T-helper 2 cell treated with Interferon-gamma antibody and Interleukin-4, amounts not matched to agents 5 μg/mL and 100 μg/mL, for 36 hours (primary cell): Measurements from ENCODE around the gene FTSJ1.
A peak's percentile ranks its signal among the peaks of the same experiment; 100 is the strongest.

Experiments used
- DNase-seq: peaks from one replicate; pipeline ENCODE4 v3.0.0; 2021; ENCODE audit warnings: low spot score
- H3K27ac Mint-ChIP-seq: one replicate; pipeline ENCODE4 v1.8.0; 2021; ENCODE audit warnings: mild to moderate bottlenecking, mixed read lengths
- H3K27me3 Mint-ChIP-seq: one replicate; pipeline ENCODE4 v1.8.0; 2021; ENCODE audit warnings: low read depth, mixed read lengths
- H3K36me3 Mint-ChIP-seq: one replicate; pipeline ENCODE4 v1.8.0; 2021; ENCODE audit warnings: low read depth, mixed read lengths
- H3K4me1 Mint-ChIP-seq: one replicate; pipeline ENCODE4 v1.8.0; 2021; ENCODE audit warnings: low read depth, mixed read lengths
- H3K4me3 Mint-ChIP-seq: one replicate; pipeline ENCODE4 v1.8.0; 2022; ENCODE audit warnings: mild to moderate bottlenecking, moderate library complexity, mixed read lengths
- H3K9me3 Mint-ChIP-seq: one replicate; pipeline ENCODE4 v1.8.0; 2021; ENCODE audit warnings: mixed read lengths

Gene FTSJ1

DNA sequence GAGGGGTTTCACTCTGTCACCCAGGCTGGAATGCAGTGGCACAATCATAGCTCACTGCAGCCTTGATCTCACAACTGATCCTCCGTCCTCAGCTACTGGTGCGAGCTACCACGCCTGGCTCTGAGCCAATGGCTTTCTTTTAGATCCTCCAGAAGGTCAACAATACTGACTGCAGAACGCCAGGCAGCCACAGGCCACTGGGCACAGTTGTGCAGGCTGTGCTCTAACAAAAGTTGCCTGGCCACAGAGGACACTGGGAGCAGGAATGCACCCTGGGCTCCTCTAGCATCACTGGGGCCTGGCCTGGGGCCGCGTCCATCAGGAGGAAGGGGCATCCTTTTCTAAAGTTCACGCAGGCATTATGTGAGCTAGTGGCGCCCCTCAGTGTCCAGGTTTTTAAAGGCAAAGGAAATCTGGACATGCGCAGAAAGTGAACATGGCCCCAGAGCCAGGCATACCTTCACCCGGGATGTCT lies 17.9 kb downstream of the FTSJ1 start:
- no peak overlapping the region for H3K27ac Mint-ChIP-seq
- no peak for DNase-seq
- H3K9me3 Mint-ChIP-seq, result no peaks in the 10 kb centered on the region
- H3K4me1 Mint-ChIP-seq, result peaks cover 4% of the 10 kb centered on the region
- H3K36me3 Mint-ChIP-seq, result no peaks in the 10 kb centered on the region
- no peaks in the 10 kb centered on the region for H3K27me3 Mint-ChIP-seq
- no peak overlapping the region for H3K4me3 Mint-ChIP-seq

- Mint-ChIP-seq H3K36me3 (no peaks in the 10 kb centered on the region), H3K27ac (no peak overlapping the region), H3K9me3 (no peaks in the 10 kb centered on the region), H3K27me3 (no peaks in the 10 kb centered on the region), H3K4me1 (peaks cover 4% of the 10 kb centered on the region), H3K4me3 (no peak overlapping the region)
- no peak for DNase-seq
Observed at GRCh38 chrX:48496660-48497059, 20.7 kb downstream of the FTSJ1 start.

GRCh38 chrX:48497871-48498270 lies 21.9 kb downstream of the FTSJ1 start:
- Mint-ChIP-seq H3K27me3 (no peaks in the 10 kb centered on the region), H3K9me3 (no peaks in the 10 kb centered on the region), H3K4me3 (no peak overlapping the region), H3K27ac (no peak overlapping the region), H3K36me3 (no peaks in the 10 kb centered on the region), H3K4me1 (peaks cover 4% of the 10 kb centered on the region)
- DNase-seq, result no peak

DNA sequence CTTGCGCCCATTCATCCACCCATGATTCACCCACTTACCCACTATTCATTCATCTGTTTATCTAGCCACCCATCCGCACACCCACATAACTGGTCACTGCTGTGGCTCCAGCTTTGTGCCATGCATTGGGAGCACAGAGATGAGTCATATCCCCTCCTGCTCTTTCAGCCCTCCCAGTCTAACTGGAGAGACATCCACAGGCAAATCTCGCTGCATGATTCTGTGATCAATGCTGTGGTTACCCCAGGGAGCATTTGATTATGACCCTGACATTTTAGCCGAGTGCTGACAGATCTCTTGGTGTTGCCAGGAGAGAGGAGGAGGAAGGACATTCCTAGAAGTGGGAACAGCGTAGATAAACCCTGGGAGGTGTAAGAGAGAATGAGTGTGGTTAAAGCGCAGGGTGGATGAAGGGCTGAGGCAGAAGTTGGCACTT lies 22.4 kb downstream of the FTSJ1 start:
- Mint-ChIP-seq H3K4me3 (no peak overlapping the region), H3K27ac (no peak overlapping the region), H3K36me3 (no peaks in the 10 kb centered on the region), H3K27me3 (no peaks in the 10 kb centered on the region), H3K9me3 (no peaks in the 10 kb centered on the region), H3K4me1 (peaks cover 4% of the 10 kb centered on the region)
- DNase-seq, result peak; percentile 5

- Mint-ChIP-seq H3K36me3 (peaks cover under 1% of the 10 kb centered on the region), H3K9me3 (no peaks in the 10 kb centered on the region), H3K4me3 (no peak overlapping the region), H3K4me1 (peaks cover under 1% of the 10 kb centered on the region), H3K27me3 (no peaks in the 10 kb centered on the region), H3K27ac (no peak overlapping the region)
- DNase-seq, result no peak
Observed at GRCh38 chrX:48504261-48504660, 28.3 kb downstream of the FTSJ1 start.

DNA sequence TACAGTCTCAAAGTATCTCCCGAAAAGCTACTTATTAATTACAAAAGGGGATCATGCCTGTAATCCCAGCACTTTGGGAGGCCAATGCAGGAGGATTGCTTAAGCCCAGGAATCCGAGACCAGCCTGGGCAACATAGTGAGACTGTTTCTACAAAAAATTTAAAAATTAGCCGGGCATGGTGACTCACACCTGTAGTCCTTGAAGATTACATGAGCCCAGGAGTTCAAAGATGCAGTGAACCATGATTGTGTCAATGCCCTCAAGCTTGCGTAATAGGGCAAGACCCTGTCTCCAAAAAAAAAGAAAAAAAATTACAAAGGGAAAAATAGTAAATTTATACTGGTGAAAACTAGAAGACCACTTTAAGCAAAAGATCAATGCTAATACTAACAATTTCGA lies 29.5 kb downstream of the FTSJ1 start:
- Mint-ChIP-seq H3K27ac (no peak overlapping the region), H3K36me3 (peaks cover 4% of the 10 kb centered on the region), H3K27me3 (no peaks in the 10 kb centered on the region), H3K4me1 (peaks cover 10% of the 10 kb centered on the region), H3K9me3 (no peaks in the 10 kb centered on the region), H3K4me3 (no peak overlapping the region)
- DNase-seq, result no peak

DNA sequence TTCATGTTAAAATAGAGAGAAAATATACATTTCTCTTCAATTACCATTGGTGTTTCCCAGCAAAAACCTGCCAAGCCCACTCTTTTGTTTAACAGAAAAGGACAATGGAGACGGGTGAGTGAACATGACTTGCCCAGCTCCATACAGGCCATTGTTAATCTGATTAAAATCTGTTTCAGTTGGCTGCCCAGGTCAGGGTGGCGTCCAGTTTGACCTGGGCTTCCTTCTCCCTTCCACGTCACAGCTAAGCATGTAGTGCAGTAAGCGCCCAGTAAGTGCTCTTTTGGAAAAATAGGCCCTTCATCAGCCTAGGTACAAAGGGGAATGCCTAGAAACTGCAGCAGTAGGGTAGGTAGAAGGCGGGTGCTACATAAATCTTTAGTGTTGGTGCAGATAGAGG lies 31.2 kb downstream of the FTSJ1 start:
- Mint-ChIP-seq H3K36me3 (peaks cover 8% of the 10 kb centered on the region), H3K9me3 (no peaks in the 10 kb centered on the region), H3K27me3 (no peaks in the 10 kb centered on the region), H3K27ac (no peak overlapping the region), H3K4me3 (no peak overlapping the region), H3K4me1 (peaks cover 19% of the 10 kb centered on the region)
- no peak for DNase-seq

DNA sequence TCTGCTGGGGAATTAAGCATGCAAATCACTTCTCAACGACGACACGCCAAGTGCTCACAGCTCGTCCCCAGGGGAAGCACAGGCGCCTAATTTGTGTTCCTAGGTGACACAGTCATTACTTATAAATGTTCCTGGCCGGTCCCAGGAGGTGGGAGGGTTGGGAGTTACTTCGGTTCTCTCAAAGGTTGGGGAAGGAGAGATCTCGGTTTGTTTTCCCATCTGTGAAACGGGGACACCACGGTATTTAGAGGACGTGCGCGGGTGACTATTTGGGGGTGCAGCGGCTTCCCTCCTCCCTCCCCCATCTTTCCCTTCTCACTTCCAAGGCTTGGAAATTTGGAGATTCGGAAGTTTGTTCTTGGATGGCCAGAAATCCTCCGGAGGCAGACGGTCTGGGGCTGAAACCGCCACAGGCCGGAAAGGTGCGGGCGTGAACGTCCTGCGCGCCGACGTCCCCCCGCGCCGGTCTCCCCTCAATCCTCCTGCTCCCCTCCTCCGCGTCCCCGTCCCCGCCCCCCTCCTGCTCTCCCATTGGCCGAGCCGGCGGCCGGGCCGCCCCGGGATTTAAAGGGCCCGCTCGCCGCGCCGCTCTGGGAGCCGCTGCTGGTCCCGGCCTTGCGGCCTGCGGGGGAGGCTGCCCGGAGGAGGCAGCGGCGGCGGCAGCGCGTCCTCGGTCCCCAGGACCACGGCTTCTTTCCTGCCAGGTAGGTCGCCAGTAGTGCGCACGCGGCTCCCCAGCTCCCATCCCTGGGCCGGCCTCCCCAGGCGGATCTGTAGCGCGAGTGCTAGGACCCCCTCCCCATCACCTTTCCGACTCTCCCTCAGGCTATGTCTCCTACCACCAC lies 32.6 kb downstream of the FTSJ1 start, which contains the start of gene PORCN:
PORCN (plus strand) TSS at position 593 of the 845 bp plus-strand sequence. CDS start 829 bp downstream, outside the sequence.
- Mint-ChIP-seq H3K9me3 (no peaks in the 10 kb centered on the region), H3K4me1 (peaks cover 19% of the 10 kb centered on the region), H3K27ac (peak within 1 kb of the TSS; percentile 86), H3K27me3 (no peaks in the 10 kb centered on the region), H3K36me3 (peaks cover 8% of the 10 kb centered on the region), H3K4me3 (peak within 1 kb of the TSS; percentile 94)
- DNase-seq, result peak; percentile 68

DNA sequence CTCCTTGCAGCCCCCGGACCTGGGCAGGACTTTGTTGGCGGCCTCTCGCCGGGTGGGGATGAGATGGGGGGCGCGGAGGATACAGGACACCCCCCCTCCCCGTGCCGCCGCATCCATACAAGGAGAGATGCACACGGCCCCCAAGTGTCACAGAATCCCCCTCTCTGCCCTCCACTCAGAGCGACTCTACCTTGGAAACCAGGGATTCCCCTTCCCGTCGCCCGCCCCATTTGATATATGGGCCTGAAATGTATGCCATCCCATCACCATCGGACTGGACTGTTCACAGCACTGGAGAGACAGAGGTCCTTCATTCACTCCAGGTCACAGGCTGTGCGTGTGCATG lies 33.2 kb downstream of the FTSJ1 start:
- Mint-ChIP-seq H3K9me3 (no peaks in the 10 kb centered on the region), H3K4me1 (peaks cover 19% of the 10 kb centered on the region), H3K4me3 (peak overlapping the region; percentile 94), H3K36me3 (peaks cover 8% of the 10 kb centered on the region), H3K27ac (peak overlapping the region; percentile 86), H3K27me3 (no peaks in the 10 kb centered on the region)
- no peak for DNase-seq

GRCh38 chrX:48509619-48510018 lies 33.6 kb downstream of the FTSJ1 start:
- Mint-ChIP-seq H3K27me3 (no peaks in the 10 kb centered on the region), H3K4me3 (peak overlapping the region; percentile 94), H3K9me3 (no peaks in the 10 kb centered on the region), H3K27ac (peak overlapping the region; percentile 86), H3K4me1 (peaks cover 19% of the 10 kb centered on the region), H3K36me3 (peaks cover 11% of the 10 kb centered on the region)
- no peak for DNase-seq

DNA sequence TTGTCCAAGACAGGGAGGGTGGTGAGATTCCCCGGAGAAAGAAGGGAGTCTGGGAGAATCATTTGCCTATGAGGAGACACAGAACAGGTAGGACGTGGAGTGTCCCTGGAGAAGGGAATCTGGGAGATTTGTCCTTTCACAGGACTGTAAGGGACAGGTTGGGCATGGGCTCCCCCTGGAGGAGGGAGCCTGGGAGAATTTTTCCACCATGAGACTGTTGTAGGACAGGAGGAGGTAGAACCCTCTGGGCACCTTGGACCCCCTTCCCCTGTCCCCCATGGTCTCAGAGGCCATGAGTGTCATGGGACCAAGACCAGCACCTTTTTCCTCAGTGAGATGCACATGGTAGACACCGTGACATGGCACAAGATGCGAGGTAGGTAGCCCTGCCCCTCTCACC lies 35.6 kb downstream of the FTSJ1 start:
- Mint-ChIP-seq H3K27me3 (no peaks in the 10 kb centered on the region), H3K9me3 (no peaks in the 10 kb centered on the region), H3K4me1 (peaks cover 19% of the 10 kb centered on the region), H3K36me3 (peaks cover 21% of the 10 kb centered on the region), H3K4me3 (no peak overlapping the region), H3K27ac (no peak overlapping the region)
- no peak for DNase-seq

GRCh38 chrX:48512371-48512935 lies 36.5 kb downstream of the FTSJ1 start:
- Mint-ChIP-seq H3K9me3 (no peaks in the 10 kb centered on the region), H3K27me3 (no peaks in the 10 kb centered on the region), H3K4me3 (no peak overlapping the region), H3K27ac (no peak overlapping the region), H3K4me1 (peaks cover 19% of the 10 kb centered on the region), H3K36me3 (peaks cover 21% of the 10 kb centered on the region)
- no peak for DNase-seq

DNA sequence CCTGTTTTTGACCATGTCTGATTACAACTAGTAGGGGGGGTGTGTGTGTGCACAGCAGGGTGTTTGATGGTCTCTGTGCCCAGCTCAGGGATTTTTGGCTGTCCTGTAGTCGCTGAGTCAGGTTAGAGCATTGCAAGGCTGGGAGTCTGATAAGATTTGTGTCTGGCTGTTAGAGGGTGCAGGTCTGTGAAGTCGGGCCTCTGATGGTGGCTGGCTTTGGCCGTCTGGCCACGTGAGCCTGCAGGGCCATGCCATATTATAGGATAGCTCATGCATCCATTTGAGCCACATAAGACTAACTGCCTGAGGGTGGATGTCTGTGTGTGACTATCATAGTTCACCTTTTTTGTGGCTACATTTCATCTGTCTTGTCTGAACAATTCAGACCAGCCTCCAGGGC lies 37.7 kb downstream of the FTSJ1 start:
- Mint-ChIP-seq H3K27me3 (no peaks in the 10 kb centered on the region), H3K9me3 (no peaks in the 10 kb centered on the region), H3K36me3 (peaks cover 21% of the 10 kb centered on the region), H3K4me3 (no peak overlapping the region), H3K27ac (no peak overlapping the region), H3K4me1 (peaks cover 19% of the 10 kb centered on the region)
- no peak for DNase-seq

DNA sequence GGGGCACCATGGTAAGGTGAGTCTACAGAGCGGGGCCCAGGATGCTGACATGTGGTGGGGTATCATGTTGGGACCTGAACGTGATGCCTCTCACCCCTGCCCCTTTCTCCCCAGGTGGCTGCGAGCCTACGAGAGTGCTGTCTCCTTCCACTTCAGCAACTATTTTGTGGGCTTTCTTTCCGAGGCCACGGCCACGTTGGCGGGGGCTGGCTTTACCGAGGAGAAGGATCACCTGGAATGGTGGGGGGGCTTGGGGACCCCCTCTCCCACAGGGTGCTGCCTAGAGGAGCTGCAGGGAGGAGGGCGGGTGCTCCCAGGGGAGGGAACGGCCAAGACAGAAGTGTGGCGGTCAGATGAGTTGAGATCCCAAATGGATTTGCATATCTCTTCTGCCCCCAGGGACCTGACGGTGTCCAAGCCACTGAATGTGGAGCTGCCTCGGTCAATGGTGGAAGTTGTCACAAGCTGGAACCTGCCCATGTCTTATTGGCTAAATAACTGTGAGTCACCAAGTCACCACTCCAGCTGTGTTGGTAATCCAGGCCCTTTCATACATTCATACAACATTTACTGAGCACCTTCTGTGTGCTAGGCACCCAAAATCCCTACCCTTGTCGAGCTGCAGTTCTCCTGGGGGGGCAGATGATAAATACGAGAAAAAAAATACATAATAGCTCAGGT lies 38.3 kb downstream of the FTSJ1 start:
- Mint-ChIP-seq H3K4me3 (no peak overlapping the region), H3K9me3 (no peaks in the 10 kb centered on the region), H3K36me3 (peaks cover 22% of the 10 kb centered on the region), H3K27me3 (no peaks in the 10 kb centered on the region), H3K4me1 (peaks cover 19% of the 10 kb centered on the region), H3K27ac (no peak overlapping the region)
- no peak for DNase-seq
